Subcutaneous adipose tissue (tissue), 4 donors: Measurements from ENCODE around the gene C1orf210. TPM values are rescaled to one million over a fixed set of nuclear protein-coding genes. Genes with fewer than 3 reads are reported as not detected.

Experiments used
- CTCF ChIP-seq: fragments of 450-650 bp; IDR thresholded peaks from one replicate; pipeline ENCODE4 v1.5.1; 2016; ENCODE audit warnings: low read depth, mild to moderate bottlenecking, control low read depth, antibody characterized with exemption, moderate library complexity
- total RNA-seq, 4 donors: library from RNA; depleted of rRNA; stranded (reverse); fragments of >200 nt; gene quantifications; one replicate each; pipeline ENCODE4 v1.1.0, GENCODE V29; 2016

The C1orf210 gene
- 1 to 10 TPM in 1 of 4 donors, under 1 TPM in 1, not detected in 2; 0.34 to 2.6 TPM for total RNA-seq

- no peak for TF ChIP-seq CTCF
Observed at GRCh38 chr1:43285269-43285990, at the start of gene C1orf210. Gene C1orf210 (minus strand): TSS chr1:43285581. CDS start chr1:43283270, 2,311 bp downstream.

- no peak for TF ChIP-seq CTCF
Observed at GRCh38 chr1:43334453-43335205, 49.2 kb upstream of the C1orf210 start.

GRCh38 chr1:43331688-43332087 lies 46.3 kb upstream of the C1orf210 start:
- TF ChIP-seq CTCF, result no peak

GRCh38 chr1:43329995-43330751 lies 44.8 kb upstream of the C1orf210 start:
- no peak for TF ChIP-seq CTCF

- TF ChIP-seq CTCF, result no peak
Observed at GRCh38 chr1:43327549-43328292, 42.3 kb upstream of the C1orf210 start.

- TF ChIP-seq CTCF, result no peak
Observed at GRCh38 chr1:43325381-43325780, 40.0 kb upstream of the C1orf210 start.
